ENCODE results near the gene ZFYVE9. TPM values are rescaled to one million over a fixed set of nuclear protein-coding genes. Genes with fewer than 3 reads are reported as not detected.

Gene ZFYVE9
- total and polyA plus RNA-seq, 10 donors, result 0.72 to 16.7 (median 9.2) TPM

GRCh38 chr1:52359676-52360594 is 218.0 kb downstream of the ZFYVE9 start:
- intact Hi-C loops (cut with DNase I; ENCODE audit: low total_unique reads), result no loop called here
- Histone ChIP-seq H3K4me1 (peaks cover 3 to 23% (median 11%) of the 10 kb centered on the region in 6 donors), H3K9me3 (no peaks in the 10 kb centered on the region), H3K4me3 (no peak overlapping the region), H3K27me3 (replicated peaks in 1 of 7) (no peaks in the 10 kb centered on the region), H3K36me3 (peaks cover 10 to 95% (median 79%) of the 10 kb centered on the region in 6 donors), H3K27ac (no peak overlapping the region)
- 88 to 97% (median 96%) methylated on average over 19 to 24 of the region's 24 CpGs for WGBS, 5 donors
- no peak for DNase-seq
- TF ChIP-seq CTCF (IDR thresholded peaks at IDR 0.05 in 8 of 11, conservative IDR thresholded peaks at IDR 0.05 in 3 of 11) (no peak), POLR2A (IDR thresholded peaks at IDR 0.05) (no peak), POLR2AphosphoS5 (IDR thresholded peaks at IDR 0.05) (peak in 1 of 3 donors; percentile 20)

- TF ChIP-seq POLR2A (IDR thresholded peaks at IDR 0.05) (no peak), POLR2AphosphoS5 (IDR thresholded peaks at IDR 0.05) (no peak), CTCF (IDR thresholded peaks at IDR 0.05 in 8 of 11, conservative IDR thresholded peaks at IDR 0.05 in 3 of 11) (no peak)
- H3K36me3 ChIP-seq, result peaks cover 10 to 88% (median 72%) of the 10 kb centered on the region in 6 donors
- WGBS, 5 donors, result 94 to 98% (median 96%) methylated on average over 7 of the region's 7 CpGs
- DNase-seq, result no peak
- intact Hi-C loops (cut with DNase I; ENCODE audit: low total_unique reads), result no loop called here
- H3K27ac ChIP-seq, result no peak overlapping the region
- peaks cover 7 to 29% (median 17%) of the 10 kb centered on the region in 6 donors for H3K4me1 ChIP-seq
- H3K27me3 ChIP-seq (replicated peaks in 1 of 7), result no peaks in the 10 kb centered on the region
- no peak overlapping the region for H3K4me3 ChIP-seq
- no peaks in the 10 kb centered on the region for H3K9me3 ChIP-seq
Observed at GRCh38 chr1:52360595-52360968, 218.7 kb downstream of the ZFYVE9 start.

GRCh38 chr1:52364235-52364839 is 222.4 kb downstream of the ZFYVE9 start:
- Histone ChIP-seq H3K27me3 (replicated peaks in 1 of 7) (peaks cover 0 to 5% (median 0%) of the 10 kb centered on the region in 7 donors), H3K4me3 (peak overlapping the region in 2 of 8 donors; percentile 72 to 82), H3K9me3 (no peaks in the 10 kb centered on the region), H3K27ac (peak overlapping the region in 2 of 8 donors; percentile 97 to 98), H3K36me3 (peaks cover under 1 to 51% (median 35%) of the 10 kb centered on the region in 6 donors), H3K4me1 (peaks cover 11 to 56% (median 32%) of the 10 kb centered on the region in 6 donors)
- intact Hi-C loops (cut with DNase I; ENCODE audit: low total_unique reads), result no loop called here
- DNase-seq, result no peak
- TF ChIP-seq CTCF (IDR thresholded peaks at IDR 0.05 in 8 of 11, conservative IDR thresholded peaks at IDR 0.05 in 3 of 11) (no peak), POLR2A (IDR thresholded peaks at IDR 0.05) (no peak), POLR2AphosphoS5 (IDR thresholded peaks at IDR 0.05) (no peak)
- 86 to 92% (median 91%) methylated on average over 3 to 5 of the region's 5 CpGs for WGBS, 5 donors

Data from spleen (tissue), 11 donors.